ENCODE measurements around the gene RANBP1. TPM values are rescaled to one million over a fixed set of nuclear protein-coding genes. Genes with fewer than 3 reads are reported as not detected.

Gene RANBP1
- total RNA-seq, 1 experiment from 2014 or later = 365 TPM

GRCh38 chr22:20123366-20124082, 7.6 kb downstream of the RANBP1 start:
- H3K4me3 Mint-ChIP-seq (ENCODE audit: unreplicated experiment) = no peak overlapping the region
- no peaks in the 10 kb centered on the region for H3K9me3 ChIP-seq
- H3K9me3 Mint-ChIP-seq (ENCODE audit: unreplicated experiment) = no peaks in the 10 kb centered on the region
- ChIA-PET POLR2A (no interaction called here), CTCF (no interaction called here)
- no peaks in the 10 kb centered on the region for H3K4me1 Mint-ChIP-seq (ENCODE audit: low read depth, unreplicated experiment)
- no peaks in the 10 kb centered on the region for H3K27me3 Mint-ChIP-seq (ENCODE audit: insufficient read depth, unreplicated experiment)
- intact Hi-C loops (cut with micrococcal nuclease; ENCODE audit: unreplicated experiment) = no loop called here
- TF ChIP-seq CTCF (IDR thresholded peaks at IDR 0.05; ENCODE audit: insufficient read depth in 1 of 2, low read depth in 1 of 2, low read length in 1 of 2, severe bottlenecking in 1 of 2, unreplicated experiment in 1 of 2) = no peak
- no peak for DNase-seq
- H3K36me3 Mint-ChIP-seq (ENCODE audit: insufficient read depth, unreplicated experiment) = peaks cover 93% of the 10 kb centered on the region
- no peak overlapping the region for H3K27ac Mint-ChIP-seq (ENCODE audit: unreplicated experiment)
- H3K27me3 ChIP-seq (replicated peaks; ENCODE audit: control insufficient read depth, insufficient read depth, low read length) = no peaks in the 10 kb centered on the region
- peaks cover 4% of the 10 kb centered on the region; the same call in 1 of the 2 replicates for H3K36me3 ChIP-seq (ENCODE audit: control insufficient read depth, insufficient read depth, low read length)
- peaks cover 14% of the 10 kb centered on the region for H3K4me1 ChIP-seq
- BruUV-seq (replicated peaks) = no TSS peak
- H3K4me3 ChIP-seq (ENCODE audit: low read depth, low read length) = no peak overlapping the region

- POLR2A ChIA-PET = no interaction called here
- no peak for TF ChIP-seq CTCF (IDR thresholded peaks at IDR 0.05; ENCODE audit: insufficient read depth in 1 of 2, low read depth in 1 of 2, low read length in 1 of 2, severe bottlenecking in 1 of 2, unreplicated experiment in 1 of 2)
- H3K36me3 Mint-ChIP-seq (ENCODE audit: insufficient read depth, unreplicated experiment) = peaks cover 94% of the 10 kb centered on the region
These were observed 8.3 kb downstream of the RANBP1 start for GRCh38 chr22:20124083-20124787.

GRCh38 chr22:20125201-20126174, 9.6 kb downstream of the RANBP1 start:
- ChIA-PET CTCF (interaction anchor here (0.6 to 1.1 kb wide), 2 partner anchors 159 to 172 kb away, joined by 3 read pairs; no protein-coding TSS in a partner anchor), POLR2A (no interaction called here)
- DNase-seq = no peak
- no peak for TF ChIP-seq CTCF (IDR thresholded peaks at IDR 0.05; ENCODE audit: insufficient read depth in 1 of 2, low read depth in 1 of 2, low read length in 1 of 2, severe bottlenecking in 1 of 2, unreplicated experiment in 1 of 2)
- Mint-ChIP-seq H3K27ac (ENCODE audit: unreplicated experiment) (no peak overlapping the region), H3K4me3 (ENCODE audit: unreplicated experiment) (no peak overlapping the region), H3K4me1 (ENCODE audit: low read depth, unreplicated experiment) (no peaks in the 10 kb centered on the region), H3K36me3 (ENCODE audit: insufficient read depth, unreplicated experiment) (peaks cover 93% of the 10 kb centered on the region), H3K27me3 (ENCODE audit: insufficient read depth, unreplicated experiment) (no peaks in the 10 kb centered on the region), H3K9me3 (ENCODE audit: unreplicated experiment) (no peaks in the 10 kb centered on the region)
- Histone ChIP-seq H3K9me3 (no peaks in the 10 kb centered on the region), H3K4me3 (ENCODE audit: low read depth, low read length) (no peak overlapping the region), H3K36me3 (ENCODE audit: control insufficient read depth, insufficient read depth, low read length) (no peaks in the 10 kb centered on the region; the same call in 1 of the 2 replicates), H3K4me1 (no peaks in the 10 kb centered on the region), H3K27me3 (replicated peaks; ENCODE audit: control insufficient read depth, insufficient read depth, low read length) (no peaks in the 10 kb centered on the region)
- intact Hi-C loops (cut with micrococcal nuclease; ENCODE audit: unreplicated experiment) = no loop called here
- BruUV-seq (replicated peaks) = no TSS peak

More at GRCh38 chr22:20124083-20124787, 8.3 kb downstream of the RANBP1 start:
- CTCF ChIA-PET = interaction anchor here (1.1 kb wide), 1 partner anchor 171 kb away, joined by 3 read pairs; no protein-coding TSS in a partner anchor
- no peaks in the 10 kb centered on the region for H3K9me3 ChIP-seq
- no peak overlapping the region for H3K27ac Mint-ChIP-seq (ENCODE audit: unreplicated experiment)
- no peaks in the 10 kb centered on the region for H3K27me3 ChIP-seq (replicated peaks; ENCODE audit: control insufficient read depth, insufficient read depth, low read length)
- H3K4me3 ChIP-seq (ENCODE audit: low read depth, low read length) = no peak overlapping the region
- no peaks in the 10 kb centered on the region for H3K9me3 Mint-ChIP-seq (ENCODE audit: unreplicated experiment)
- no TSS peak for BruUV-seq (replicated peaks)
- H3K27me3 Mint-ChIP-seq (ENCODE audit: insufficient read depth, unreplicated experiment) = no peaks in the 10 kb centered on the region
- no peak overlapping the region for H3K4me3 Mint-ChIP-seq (ENCODE audit: unreplicated experiment)
- no peak for DNase-seq
- peaks cover 2% of the 10 kb centered on the region for H3K36me3 ChIP-seq (ENCODE audit: control insufficient read depth, insufficient read depth, low read length)
- no peaks in the 10 kb centered on the region for H3K4me1 Mint-ChIP-seq (ENCODE audit: low read depth, unreplicated experiment)
- intact Hi-C loops (cut with micrococcal nuclease; ENCODE audit: unreplicated experiment) = no loop called here
- peaks cover 7% of the 10 kb centered on the region for H3K4me1 ChIP-seq
